IMR-90 (cell line): ENCODE measurements around the gene GCDH. TPM values are rescaled to one million over a fixed set of nuclear protein-coding genes. Genes with fewer than 3 reads are reported as not detected.

ENCODE experiments used
- ATAC-seq: fragments of 200-7000 bp; cut with Tn5 transposase; 2 replicates; pipeline ENCODE4 v1.9.1; 2020; ENCODE audit warnings: low read depth, mild to moderate bottlenecking, moderate library complexity
- BruUV-seq: library from RNA; stranded (reverse); fragments of 400-500 nt; replicated peaks from 2 replicates; lab custom pipeline; 2021; lab: Mats Ljungman, UMichigan
- CTCF ChIA-PET: fragments of 300-600 bp; formaldehyde crosslinking; extraction: SDS; loops from one replicate; lab custom pipeline; 2021; ENCODE audit warnings: antibody characterized with exemption; lab: Yijun Ruan, JAX
- POLR2A ChIA-PET: fragments of 300-600 bp; sonication (Branson Sonifier 250); formaldehyde crosslinking; loops from one replicate; lab custom pipeline; 2022; ENCODE audit warnings: antibody characterized with exemption; ENCODE audit not compliant: unreplicated experiment; lab: Charles Lee
- DNase-seq: peaks from one replicate; pipeline ENCODE4 v3.0.0; 2013
- H2AFZ ChIP-seq: replicated peaks from 2 replicates; pipeline ENCODE3; 2013; ENCODE audit warnings: low read length, mild to moderate bottlenecking; ENCODE audit not compliant: poor library complexity
- H2AK5ac ChIP-seq: 2 replicates; pipeline ENCODE4 v1.6.1; 2013; ENCODE audit warnings: low read depth, low read length, inconsistent platforms
- H2AK9ac ChIP-seq: replicated peaks from 2 replicates; pipeline ENCODE3; 2013; ENCODE audit warnings: mild to moderate bottlenecking, low read depth, low read length, moderate library complexity; ENCODE audit not compliant: poor library complexity
- H2BK120ac ChIP-seq: 2 replicates; pipeline ENCODE4 v1.6.1; 2013; ENCODE audit warnings: low read depth, low read length, inconsistent platforms
- H2BK15ac ChIP-seq: 3 replicates; pipeline ENCODE4 v1.6.1; 2013; ENCODE audit warnings: low read depth, low read length, inconsistent platforms
- H2BK20ac ChIP-seq: 2 replicates; pipeline ENCODE4 v1.6.1; 2013; ENCODE audit warnings: low read depth, mild to moderate bottlenecking, inconsistent platforms, low read length, moderate library complexity
- H2BK5ac ChIP-seq: 2 replicates; pipeline ENCODE4 v1.6.1; 2013; ENCODE audit warnings: mild to moderate bottlenecking, low read depth, low read length, inconsistent platforms; ENCODE audit not compliant: poor library complexity, severe bottlenecking
- H3K14ac ChIP-seq: replicated peaks from 2 replicates; pipeline ENCODE4 v1.6.1; 2013; ENCODE audit warnings: low read depth, low read length, inconsistent platforms
- H3K18ac ChIP-seq: 2 replicates; pipeline ENCODE4 v1.6.1; 2013; ENCODE audit warnings: low read depth, low read length, control low read depth
- H3K23ac ChIP-seq: 2 replicates; pipeline ENCODE4 v1.6.1; 2013; ENCODE audit warnings: low read depth, low read length, inconsistent platforms
- H3K27ac ChIP-seq: 2 replicates; pipeline ENCODE4 v1.5.1; 2013; ENCODE audit warnings: mild to moderate bottlenecking, control low read depth, low read length; ENCODE audit not compliant: insufficient read depth
- H3K27me3 ChIP-seq: 2 replicates; pipeline ENCODE4 v1.6.1; 2013; ENCODE audit warnings: low read length; ENCODE audit not compliant: control insufficient read depth, insufficient read depth
- H3K36me3 ChIP-seq: 2 replicates; pipeline ENCODE4 v1.6.1; 2013; ENCODE audit warnings: low read length, mixed read lengths; ENCODE audit not compliant: control insufficient read depth, insufficient read depth
- H3K4ac ChIP-seq: 2 replicates; pipeline ENCODE4 v1.6.1; 2013; ENCODE audit warnings: low read depth, low read length, inconsistent platforms
- H3K4me1 ChIP-seq: 2 replicates; pipeline ENCODE4 v1.6.1; 2013; ENCODE audit warnings: low read length, mixed read lengths; ENCODE audit not compliant: control insufficient read depth, insufficient read depth
- H3K4me2 ChIP-seq: 2 replicates; pipeline ENCODE4 v1.6.1; 2013; ENCODE audit warnings: low read depth, mild to moderate bottlenecking, control low read depth, low read length, moderate library complexity
- H3K4me3 ChIP-seq: 2 replicates; pipeline ENCODE4 v1.5.1; 2013; ENCODE audit warnings: low read depth, mild to moderate bottlenecking, control low read depth, low read length, moderate library complexity; ENCODE audit not compliant: insufficient read depth
- H3K56ac ChIP-seq: 2 replicates; pipeline ENCODE4 v1.6.1; 2013; ENCODE audit warnings: low read length, inconsistent platforms; ENCODE audit not compliant: insufficient read depth; ENCODE audit errors: extremely low read depth
- H3K79me1 ChIP-seq, 2 experiments: 2 replicates each; pipeline ENCODE4 v1.6.1; 2013; ENCODE audit warnings: low read length in 2 of 2, inconsistent platforms in 1 of 2, low read depth in 1 of 2
- H3K9ac ChIP-seq: 2 replicates; pipeline ENCODE4 v1.6.1; 2013; ENCODE audit warnings: low read depth, low read length, control low read depth
- H3K9me1 ChIP-seq: 2 replicates; pipeline ENCODE4 v1.6.1; 2013; ENCODE audit warnings: low read length, inconsistent platforms; ENCODE audit not compliant: insufficient read depth
- H3K9me3 ChIP-seq: 2 replicates; pipeline ENCODE4 v1.6.1; 2013; ENCODE audit warnings: low read length; ENCODE audit not compliant: control insufficient read depth, insufficient read depth
- H4K20me1 ChIP-seq: 2 replicates; pipeline ENCODE4 v1.6.1; 2013; ENCODE audit warnings: low read length, inconsistent platforms; ENCODE audit not compliant: insufficient read depth
- H4K5ac ChIP-seq: 2 replicates; pipeline ENCODE4 v1.6.1; 2013; ENCODE audit warnings: mild to moderate bottlenecking, low read depth, low read length, control low read depth
- H4K8ac ChIP-seq, 2 experiments: 2 replicates each; pipeline ENCODE4 v1.6.1; 2013; ENCODE audit warnings: low read depth in 2 of 2, low read length in 2 of 2, control low read depth in 1 of 2, inconsistent platforms in 1 of 2
- H4K91ac ChIP-seq: 2 replicates; pipeline ENCODE4 v1.6.1; 2013; ENCODE audit warnings: low read depth, low read length, inconsistent platforms; ENCODE audit not compliant: insufficient read depth
- BHLHE40 ChIP-seq: fragments of 150-350 bp; IDR thresholded peaks from 2 replicates; pipeline ENCODE4 v1.6.1; 2016; ENCODE audit warnings: mild to moderate bottlenecking, low read depth, low read length
- CEBPB ChIP-seq: IDR thresholded peaks from 2 replicates; pipeline ENCODE4 v1.6.1; 2012; ENCODE audit warnings: low read depth, low read length, improper control_type of control experiment
- CHD1 ChIP-seq: IDR thresholded peaks from 2 replicates; pipeline ENCODE4 v1.6.1; 2012; ENCODE audit warnings: low read depth, low read length, improper control_type of control experiment
- CTCF ChIP-seq: conservative IDR thresholded peaks from 2 replicates; pipeline ENCODE4 v1.5.1; 2012; ENCODE audit warnings: mild to moderate bottlenecking, low read depth, low read length, improper control_type of control experiment
- FOS ChIP-seq: fragments of 150-350 bp; IDR thresholded peaks from 2 replicates; pipeline ENCODE4 v1.6.1; 2016; ENCODE audit warnings: low read depth, low read length
- MAFK ChIP-seq: IDR thresholded peaks from 2 replicates; pipeline ENCODE4 v1.6.1; 2012; ENCODE audit warnings: low read depth, low read length, improper control_type of control experiment
- MAZ ChIP-seq: IDR thresholded peaks from 2 replicates; pipeline ENCODE4 v1.6.1; 2012; ENCODE audit warnings: low read depth, mild to moderate bottlenecking, low read length, improper control_type of control experiment, moderate library complexity, borderline replicate concordance
- MXI1 ChIP-seq: IDR thresholded peaks from 2 replicates; pipeline ENCODE4 v1.6.1; 2012; ENCODE audit warnings: low read depth, mild to moderate bottlenecking, low read length, moderate library complexity, borderline replicate concordance
- NFE2L2 ChIP-seq: fragments of 150-350 bp; IDR thresholded peaks from 2 replicates; pipeline ENCODE4 v1.6.1; 2016; ENCODE audit warnings: low read depth, mild to moderate bottlenecking, low read length
- POLR2A ChIP-seq: IDR thresholded peaks from 2 replicates; pipeline ENCODE4 v1.6.1; 2012; ENCODE audit warnings: mild to moderate bottlenecking, low read depth, low read length
- RAD21 ChIP-seq: IDR thresholded peaks from 2 replicates; pipeline ENCODE4 v1.6.1; 2012; ENCODE audit warnings: low read length, improper control_type of control experiment
- RCOR1 ChIP-seq: IDR thresholded peaks from 2 replicates; pipeline ENCODE4 v1.6.1; 2012; ENCODE audit warnings: mild to moderate bottlenecking, low read length, improper control_type of control experiment; ENCODE audit not compliant: insufficient replicate concordance
- RFX5 ChIP-seq: IDR thresholded peaks from 2 replicates; pipeline ENCODE4 v1.8.0; 2012; ENCODE audit warnings: low read depth, mild to moderate bottlenecking, low read length, moderate library complexity
- SMC3 ChIP-seq: fragments of 150-350 bp; IDR thresholded peaks from 2 replicates; pipeline ENCODE4 v1.6.1; 2016; ENCODE audit warnings: low read depth, mild to moderate bottlenecking, antibody characterized with exemption, low read length, moderate library complexity
- USF2 ChIP-seq: fragments of 150-350 bp; IDR thresholded peaks from 2 replicates; pipeline ENCODE4 v1.6.1; 2017; ENCODE audit warnings: mild to moderate bottlenecking, antibody characterized with exemption, low read length, low read depth
- WGBS, 2 experiments: methylation state at CpG; one replicate each; pipeline versions ENCODE4 v1.1.5 to v1.1.7; 2013; ENCODE audit warnings: missing lambda C conversion rate in 2 of 2; ENCODE audit not compliant: insufficient read length in 1 of 2; ENCODE audit errors: extremely low coverage in 2 of 2; 5-methylcytosine and 5-hydroxymethylcytosine counted together
- dilution Hi-C: fragments of 300-500 bp; cut with HindIII; formaldehyde crosslinking; loops from one replicate; pipeline ENCODE4 v1.14.3; 2018; ENCODE audit warnings: low sequenced_read_pairs; ENCODE audit not compliant: unreplicated experiment
- in situ Hi-C: fragments of 300-500 bp; cut with MboI; formaldehyde crosslinking; loops from 3 replicates; pipeline ENCODE4 v1.14.3; 2019; ENCODE audit warnings: low sequenced_read_pairs, inconsistent platforms, mixed read lengths
- intact Hi-C: fragments of 100-400 bp; cut with micrococcal nuclease; formaldehyde crosslinking; loops from 2 replicates; pipeline ENCODE4 v1.10.0; 2022
- polyA plus RNA-seq, 3 experiments: library from polyadenylated mRNA; depleted of rRNA; stranded (reverse); fragments of >200 nt; gene quantifications; 2 replicates each; pipeline ENCODE4 v1.2.3, GENCODE V29; 2012; ENCODE audit warnings: low replicate concordance in 1 of 3
- total RNA-seq: library from RNA; depleted of rRNA; stranded (reverse); fragments of >200 nt; gene quantifications from 2 replicates; pipeline ENCODE4 v1.2.3, GENCODE V29; 2012
- TF ChIP-seq, protein P1 (sequence below): fragments of 150-350 bp; IDR thresholded peaks from 2 replicates; pipeline ENCODE4 v1.6.1; 2016; ENCODE audit warnings: low read depth, mild to moderate bottlenecking, low read length, moderate library complexity, borderline replicate concordance

The GCDH gene
- total and polyA plus RNA-seq, 2 of the 4 experiments (the other 2 are of a cell fraction) = 27.7 to 41.6 TPM

GRCh38 chr19:12864143-12864542 lies 26.8 kb upstream of the GCDH start:
- Histone ChIP-seq H4K5ac (no peak overlapping the region), H3K27me3 (peaks cover 7% of the 10 kb centered on the region), H2BK120ac (no peak overlapping the region), H2BK20ac (no peak overlapping the region), H4K8ac (no peak overlapping the region), H2AFZ (no peak overlapping the region), H3K36me3 (no peaks in the 10 kb centered on the region), H2AK5ac (no peak overlapping the region), H3K4ac (no peak overlapping the region), H3K9me1 (0 out of 2 replicates have a peak, but pooled peaks cover 4% of the 10 kb centered on the region), H3K4me3 (no peak overlapping the region), H2AK9ac (no peak overlapping the region), H4K20me1 (no peaks in the 10 kb centered on the region), H3K9ac (no peak overlapping the region), H3K18ac (no peak overlapping the region), H3K4me1 (no peaks in the 10 kb centered on the region), H2BK15ac (no peak overlapping the region), H3K4me2 (no peak overlapping the region), H3K56ac (no peak overlapping the region), H3K23ac (no peak overlapping the region), H3K14ac (no peak overlapping the region), H3K9me3 (no peaks in the 10 kb centered on the region), H4K91ac (no peak overlapping the region), H3K27ac (no peak overlapping the region), H2BK5ac (no peak overlapping the region), H3K79me1 (no peaks in the 10 kb centered on the region)
- in situ Hi-C loops = no loop called here
- ChIA-PET POLR2A (no interaction called here), CTCF (no interaction called here)
- TF ChIP-seq NFE2L2 (no peak), USF2 (no peak), RAD21 (no peak), RCOR1 (no peak), MAZ (no peak), MXI1 (no peak), POLR2A (no peak), CEBPB (no peak), RFX5 (no peak), CTCF (no peak), FOS (no peak), BHLHE40 (no peak), MAFK (no peak), SMC3 (no peak), CHD1 (no peak)
- TF ChIP-seq, protein P1, sequence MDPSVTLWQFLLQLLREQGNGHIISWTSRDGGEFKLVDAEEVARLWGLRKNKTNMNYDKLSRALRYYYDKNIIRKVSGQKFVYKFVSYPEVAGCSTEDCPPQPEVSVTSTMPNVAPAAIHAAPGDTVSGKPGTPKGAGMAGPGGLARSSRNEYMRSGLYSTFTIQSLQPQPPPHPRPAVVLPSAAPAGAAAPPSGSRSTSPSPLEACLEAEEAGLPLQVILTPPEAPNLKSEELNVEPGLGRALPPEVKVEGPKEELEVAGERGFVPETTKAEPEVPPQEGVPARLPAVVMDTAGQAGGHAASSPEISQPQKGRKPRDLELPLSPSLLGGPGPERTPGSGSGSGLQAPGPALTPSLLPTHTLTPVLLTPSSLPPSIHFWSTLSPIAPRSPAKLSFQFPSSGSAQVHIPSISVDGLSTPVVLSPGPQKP = no peak
- ATAC-seq = no peak
- intact Hi-C loops = no loop called here
- dilution Hi-C loops = no loop called here
- WGBS, 2 experiments = no CpG with 5 or more reads among the region's 4 CpGs
- BruUV-seq = no TSS peak
- DNase-seq = no peak
